NB4 (cell line): Measurements from ENCODE around the gene CARD9.

Experiments used
- CTCF ChIP-seq: IDR thresholded peaks from one replicate; pipeline ENCODE4 v1.5.1; 2012; ENCODE audit warnings: low read depth, low read length
- POLR2A ChIP-seq: IDR thresholded peaks from 2 replicates; pipeline ENCODE4 v1.6.1; 2011; ENCODE audit warnings: mild to moderate bottlenecking; ENCODE audit not compliant: insufficient read length; ENCODE audit errors: extremely low read depth

GRCh38 chr9:136335296-136336155 is 37.9 kb downstream of the CARD9 start:
- TF ChIP-seq CTCF (no peak), POLR2A (no peak)
